Hematopoietic multipotent progenitor cell treated with erythropoietin and hydrocortisone succinate and interleukin-3 and kit ligand, for 15 days (in vitro differentiated cells): ENCODE data around the gene ETAA1.
A peak's percentile ranks its signal among the peaks of the same experiment; 100 is the strongest.

Experiments used
- DNase-seq: peaks from one replicate; pipeline ENCODE4 v3.0.0-alpha.2; 2015; ENCODE audit warnings: low spot score

ETAA1 gene

DNA sequence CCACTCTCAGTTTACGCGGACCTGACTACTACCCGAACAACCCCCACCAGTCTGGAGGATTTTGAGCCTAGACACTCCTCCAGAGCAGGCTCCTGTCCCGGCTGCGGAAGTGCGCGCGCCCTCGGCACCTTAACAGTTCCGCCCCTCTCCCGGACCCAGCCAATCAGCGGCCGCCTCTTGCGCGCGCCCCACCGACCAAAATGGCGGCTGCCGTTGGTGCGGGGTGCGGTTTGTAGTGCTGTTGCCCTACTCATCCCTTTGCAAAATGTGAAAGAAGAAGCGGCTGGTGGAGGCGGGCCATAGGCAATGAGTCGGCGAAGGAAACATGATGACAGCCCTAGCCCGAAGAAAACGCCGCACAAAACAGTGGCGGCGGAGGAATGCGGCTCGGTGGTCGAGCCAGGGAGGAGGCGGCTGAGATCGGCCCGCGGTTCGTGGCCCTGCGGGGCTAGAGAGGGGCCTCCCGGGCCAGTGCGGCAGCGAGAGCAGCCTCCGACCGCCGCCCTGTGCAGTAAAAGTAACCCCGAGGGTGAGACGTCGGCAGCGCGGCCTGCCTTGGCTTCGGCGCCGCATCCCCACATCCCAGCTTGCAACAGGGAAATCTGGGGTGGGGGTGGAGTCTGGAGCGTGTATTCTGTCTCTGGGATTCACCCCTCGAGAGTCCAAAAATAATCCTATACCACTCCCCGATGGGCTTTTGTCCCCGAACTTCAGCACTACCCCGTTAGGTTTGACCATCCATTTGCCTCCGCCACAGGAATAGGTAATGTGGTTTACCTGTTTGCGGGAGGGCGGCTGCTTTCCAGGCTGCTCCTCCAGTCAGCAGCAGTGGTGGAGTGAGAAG is at the start of gene ETAA1:
TSS of gene ETAA1 (plus strand) at position 191 of the 844 bp plus-strand sequence. CDS start at position 307, 116 bp downstream.
- DNase-seq, result peak; percentile 91

DNA sequence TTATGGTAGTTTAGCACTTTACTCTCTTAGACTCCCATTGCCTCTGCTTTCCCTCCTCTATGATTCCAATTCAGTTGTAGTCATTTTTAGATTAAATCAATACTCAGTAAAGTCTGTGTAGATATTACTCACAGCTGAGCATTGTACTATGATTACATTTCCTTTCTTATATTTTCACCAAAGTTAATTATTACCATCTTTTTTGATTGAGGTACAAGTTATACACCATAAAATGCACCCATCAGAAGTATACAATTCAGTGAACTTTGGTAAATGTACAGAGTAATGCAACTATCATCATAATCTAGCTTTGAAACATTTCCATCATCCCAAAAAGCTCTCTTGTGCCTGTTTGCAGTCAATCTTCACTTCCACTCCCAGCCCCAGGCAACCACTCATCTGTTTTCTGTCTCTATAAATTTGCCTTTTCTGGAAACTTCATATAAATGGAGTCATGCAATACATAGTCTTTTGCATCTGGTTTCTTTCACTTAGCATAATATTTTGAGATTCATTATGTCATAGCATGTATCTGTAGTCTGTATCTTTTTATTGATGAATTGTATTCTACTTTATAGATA is 30.2 kb upstream of the ETAA1 start:
- no peak for DNase-seq

DNA sequence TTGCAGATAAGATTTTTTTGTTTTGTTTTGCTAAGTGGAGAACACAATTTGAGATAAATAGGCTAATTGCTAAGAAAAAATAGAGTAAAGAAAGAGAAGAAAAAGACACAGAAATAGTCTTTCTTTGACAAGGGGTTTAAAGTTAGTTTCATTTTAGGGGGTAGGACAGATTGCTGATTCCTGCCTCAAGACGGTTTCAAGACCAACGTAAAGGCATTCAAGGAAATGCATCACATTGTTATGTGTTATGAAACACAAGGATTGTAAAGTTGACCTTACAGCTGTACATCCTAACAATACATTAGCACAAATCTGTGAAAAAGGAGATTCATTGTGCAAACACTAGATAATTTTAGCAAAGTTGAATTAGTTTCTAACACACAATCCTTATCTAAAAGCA is 22.7 kb upstream of the ETAA1 start:
- DNase-seq, result no peak

DNA sequence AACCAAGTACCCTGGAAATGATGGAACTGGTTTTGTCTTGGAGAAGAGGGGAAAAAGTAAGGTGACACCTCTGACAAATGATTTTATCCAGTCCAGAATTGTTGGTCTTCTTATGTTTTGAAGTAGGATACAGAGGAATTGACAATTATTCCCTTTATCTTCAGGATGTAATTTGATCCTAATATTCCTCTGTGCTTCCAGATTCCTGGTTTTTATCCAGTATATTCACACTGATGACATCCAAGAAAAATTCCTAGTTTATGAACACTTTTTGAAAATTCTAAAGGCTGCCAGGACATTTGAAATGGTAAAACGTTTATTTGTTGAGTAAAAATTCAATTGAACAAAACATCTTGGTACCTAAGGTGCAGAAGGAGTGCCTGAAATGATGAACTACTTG is 22.2 kb upstream of the ETAA1 start:
- DNase-seq, result no peak

DNA sequence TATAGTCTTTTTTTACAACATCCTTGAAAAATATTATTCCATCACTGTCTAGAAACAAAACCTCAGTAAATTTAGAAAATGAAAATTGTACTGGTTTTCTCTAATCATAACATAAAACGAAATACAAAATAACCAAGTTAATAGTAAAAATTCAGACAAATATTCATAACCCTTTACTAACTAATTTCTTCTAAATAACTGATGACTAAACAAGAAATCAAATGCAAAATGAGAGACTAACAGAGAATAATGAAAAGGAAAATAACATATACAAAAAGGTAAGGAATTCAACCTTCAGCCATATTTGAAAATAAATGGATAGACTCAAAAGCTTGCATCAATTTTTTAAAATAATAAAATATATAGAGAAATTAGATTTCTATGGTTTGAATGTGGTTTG is 18.6 kb upstream of the ETAA1 start:
- no peak for DNase-seq

DNA sequence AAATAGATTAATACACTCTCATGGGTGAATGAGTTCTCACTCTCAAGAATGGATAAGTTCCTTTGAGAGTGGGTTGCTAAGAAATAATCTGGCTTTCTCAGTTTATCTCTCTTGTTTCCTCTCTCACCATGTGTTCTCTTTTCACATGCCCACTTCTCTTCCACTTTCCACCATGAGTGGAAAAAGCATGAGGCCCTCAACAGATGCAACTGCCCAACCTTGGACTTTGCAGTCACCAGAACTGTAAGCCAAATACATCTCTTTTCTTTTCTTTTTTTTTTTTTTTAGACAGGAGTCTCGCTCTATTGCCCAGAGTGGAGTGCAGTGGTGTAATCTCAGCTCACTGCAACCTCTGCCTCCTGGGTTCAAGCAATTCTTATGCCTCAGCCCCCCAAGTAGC is 18.1 kb upstream of the ETAA1 start:
- no peak for DNase-seq

DNA sequence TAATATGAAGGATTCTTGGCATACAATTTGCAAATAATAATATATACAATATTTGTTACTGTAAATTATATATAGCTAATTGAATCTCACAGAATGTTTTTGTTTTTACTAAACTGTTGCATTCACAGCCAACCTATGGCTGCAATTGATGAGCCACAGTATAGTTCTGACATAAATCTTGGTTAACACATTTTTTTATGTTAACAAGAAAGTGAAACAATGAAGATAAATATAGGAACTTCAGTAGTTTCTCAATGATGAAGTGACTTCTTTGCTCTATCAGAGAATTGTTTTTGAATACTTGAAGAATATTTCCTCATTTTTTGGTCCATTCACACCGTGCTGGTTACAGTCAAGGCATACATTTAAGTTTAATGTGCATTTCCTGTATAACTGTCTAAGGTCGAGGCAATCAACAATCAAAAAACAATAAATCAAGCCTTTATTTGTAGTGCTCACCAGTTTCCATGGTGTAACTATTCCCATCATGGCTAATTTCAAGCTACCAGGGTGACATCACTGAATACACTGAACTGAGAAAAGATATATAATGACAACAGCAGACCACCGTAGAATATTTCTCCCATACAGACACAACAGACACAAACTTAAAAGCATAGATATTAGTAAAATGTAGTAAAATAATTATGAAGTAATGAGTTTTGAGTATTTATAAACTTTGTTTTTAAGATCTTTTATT is 12.9 kb upstream of the ETAA1 start:
- DNase-seq, result no peak

DNA sequence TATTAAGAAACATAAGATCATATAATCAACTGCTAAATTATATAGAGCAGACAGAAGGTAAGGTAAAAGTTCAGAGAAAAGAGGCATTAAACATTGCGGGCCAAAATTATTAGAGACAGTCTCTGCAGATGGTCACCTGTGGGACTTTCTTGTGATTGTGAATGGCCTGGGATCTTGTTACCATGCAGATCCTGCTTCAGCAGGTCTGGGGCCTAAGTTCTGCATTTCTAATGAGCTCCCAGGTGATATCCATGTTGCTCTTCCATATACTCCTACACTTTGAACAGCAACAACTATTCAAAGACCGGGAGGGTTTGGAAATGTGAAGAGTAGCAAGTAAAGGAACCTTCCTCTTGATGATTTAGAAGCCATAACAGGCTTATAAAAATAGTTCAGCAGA is 8.5 kb upstream of the ETAA1 start:
- DNase-seq, result no peak

DNA sequence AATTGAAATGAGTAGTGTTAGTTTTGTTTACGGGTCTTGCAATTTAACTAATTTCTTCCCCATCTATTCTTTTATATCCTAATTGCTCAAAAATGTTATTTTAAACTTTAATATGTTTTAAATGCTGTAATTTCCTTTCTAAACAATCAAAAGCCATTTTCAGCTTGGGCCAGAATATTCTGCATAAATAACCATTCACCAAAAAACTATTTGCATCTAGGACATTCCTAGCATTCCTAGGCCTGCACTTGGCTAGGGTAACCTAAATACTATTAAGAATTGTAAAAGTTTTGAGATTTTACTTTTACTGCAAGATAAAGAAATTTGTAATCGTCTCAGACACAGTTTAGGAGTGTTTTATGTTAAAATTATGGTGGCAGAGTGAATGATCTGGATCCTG is 7.8 kb upstream of the ETAA1 start:
- no peak for DNase-seq

DNA sequence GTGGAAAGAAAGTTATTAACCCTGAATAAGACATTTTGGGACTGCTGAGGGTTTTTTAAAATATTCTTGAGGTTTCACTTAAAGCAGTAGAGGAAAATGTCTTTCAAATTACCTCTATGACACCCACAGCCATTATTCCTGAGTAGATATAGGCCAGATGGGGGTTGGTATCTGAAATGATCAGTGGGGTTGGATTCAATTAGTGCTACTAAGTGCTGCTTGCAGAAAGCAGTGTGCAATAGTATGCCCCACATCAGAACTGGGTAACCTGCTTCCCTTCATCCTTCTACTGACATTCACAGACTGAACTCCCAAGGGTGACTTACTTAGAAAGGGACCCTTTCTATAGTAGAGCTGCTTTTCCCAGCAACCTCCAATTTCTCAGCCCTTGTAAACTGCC is 7.3 kb upstream of the ETAA1 start:
- no peak for DNase-seq

DNA sequence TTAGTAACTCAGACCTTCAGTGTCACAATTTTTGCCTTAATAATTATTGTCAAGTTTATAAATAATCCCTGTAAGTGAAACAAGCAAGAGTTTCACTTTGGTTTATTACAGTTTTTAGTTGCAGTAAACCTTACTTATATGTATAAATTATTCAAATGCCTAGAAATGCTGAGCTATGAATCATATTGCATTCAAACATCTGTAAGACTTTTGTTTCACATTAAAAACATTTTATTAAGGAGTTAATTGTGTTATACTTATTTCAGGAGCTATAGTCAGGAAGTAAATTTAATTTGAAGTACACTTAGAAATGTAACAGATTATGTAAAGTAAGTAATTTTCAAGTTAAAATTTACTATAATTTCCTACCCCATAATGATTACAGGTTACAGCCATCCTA is 3.9 kb upstream of the ETAA1 start:
- DNase-seq, result no peak

DNA sequence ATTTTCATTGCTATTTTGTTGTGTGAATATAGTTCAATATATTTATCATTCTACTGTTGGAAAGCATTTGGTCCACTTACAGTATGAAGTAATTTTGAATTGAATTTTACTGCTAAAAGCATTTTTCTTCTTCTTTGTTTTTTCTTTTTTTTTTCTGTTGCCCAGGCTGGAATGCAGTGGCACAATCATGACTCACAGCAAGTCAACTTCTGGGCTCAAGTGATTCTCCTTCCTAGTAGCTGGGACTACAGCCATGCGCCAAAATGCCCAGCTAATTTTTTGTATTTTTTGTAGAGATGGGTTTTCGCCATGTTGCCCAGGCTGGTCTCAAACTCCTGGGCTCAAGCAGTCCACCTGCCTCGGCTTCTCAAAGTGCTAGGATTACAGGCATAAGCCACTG is 2.4 kb upstream of the ETAA1 start:
- DNase-seq, result no peak

DNA sequence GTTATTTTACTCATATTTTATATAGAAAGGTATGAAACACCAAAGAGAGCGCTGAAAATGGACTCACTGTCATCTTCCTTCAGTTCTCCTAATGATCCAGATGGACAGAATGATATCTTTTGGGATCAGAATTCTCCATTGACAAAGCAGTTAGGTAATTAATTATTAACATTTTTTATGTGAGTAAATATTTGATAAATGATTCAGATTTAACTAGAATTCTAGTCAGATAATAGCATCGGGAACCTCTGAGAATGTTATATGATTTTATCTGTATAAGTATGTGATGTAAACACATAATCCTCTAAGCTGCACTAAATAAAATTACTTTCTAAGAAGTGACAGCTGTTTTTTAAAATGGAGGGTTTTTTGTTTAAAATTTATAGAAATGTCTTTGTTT is 2.0 kb downstream of the ETAA1 start:
- no peak for DNase-seq

DNA sequence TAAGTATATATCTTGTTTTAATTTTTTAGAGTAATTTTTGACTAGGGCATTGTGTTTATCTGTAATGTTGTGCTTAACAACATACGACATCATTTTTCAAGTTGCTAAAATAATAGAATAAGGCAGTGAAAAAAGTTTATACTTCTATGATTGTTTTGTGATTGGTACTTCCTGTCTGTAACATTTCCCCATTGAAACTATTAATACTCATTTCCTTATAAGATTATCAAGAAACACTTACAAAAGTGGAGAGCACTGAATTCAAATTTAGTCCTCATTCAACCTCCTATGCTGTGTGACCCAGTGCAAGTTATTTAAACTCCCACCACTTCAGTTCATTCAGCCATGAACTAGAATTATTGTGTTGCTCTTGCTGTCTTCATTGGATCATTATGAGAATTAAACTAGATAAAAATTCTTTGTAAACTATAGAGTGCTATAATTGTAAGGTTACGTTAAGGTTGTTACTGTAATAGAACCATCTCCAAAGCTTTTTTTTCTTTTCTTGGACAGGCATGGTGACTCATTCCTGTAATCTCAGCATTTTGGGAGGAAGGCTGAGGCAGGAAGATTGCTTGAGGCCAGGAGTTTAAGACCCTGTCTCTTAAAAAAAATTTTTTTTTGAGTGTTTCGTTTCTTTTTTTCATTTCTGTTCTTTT is 2.8 kb downstream of the ETAA1 start:
- DNase-seq, result no peak

DNA sequence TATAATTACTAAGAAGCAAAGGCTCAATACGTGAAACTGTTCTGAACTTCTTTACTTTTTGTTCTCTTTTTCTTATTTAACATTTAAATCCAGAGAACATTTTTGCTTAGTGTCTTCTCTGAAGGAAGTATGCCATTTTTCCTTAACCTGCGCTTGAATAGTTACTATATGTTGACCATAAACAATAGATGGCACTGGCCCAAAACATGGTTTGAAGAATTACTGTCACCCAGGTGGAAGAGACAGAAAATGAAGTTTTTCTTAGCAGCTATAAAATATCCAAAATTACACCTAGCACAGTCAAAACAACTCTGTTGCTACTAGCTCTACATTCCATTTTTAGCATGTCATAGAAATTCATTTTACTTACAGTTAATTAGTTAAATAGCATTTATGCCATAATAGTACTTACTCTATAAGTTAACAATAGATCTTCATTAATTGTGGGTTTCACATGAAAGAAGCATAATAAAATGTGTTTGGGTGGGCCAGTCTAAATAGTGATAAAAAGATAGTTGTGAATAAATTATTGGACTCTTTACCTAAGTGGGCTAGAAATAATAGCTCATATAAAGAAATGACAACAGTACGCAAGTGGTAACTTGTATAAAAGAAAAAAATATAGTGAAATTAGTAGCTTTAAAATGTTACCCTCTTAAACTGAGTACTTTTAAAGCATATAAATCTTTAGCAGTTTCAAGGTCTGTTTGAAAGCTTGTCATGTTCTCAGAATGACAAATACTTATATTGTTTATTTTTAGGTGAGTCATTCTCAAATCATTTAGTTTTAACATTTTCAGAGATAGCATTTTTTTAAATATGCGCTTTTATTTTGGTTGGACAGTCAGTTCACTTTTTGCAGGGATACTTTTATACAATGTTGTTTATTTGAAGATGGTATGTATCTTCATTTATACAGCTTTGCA is 3.7 kb downstream of the ETAA1 start:
- no peak for DNase-seq

DNA sequence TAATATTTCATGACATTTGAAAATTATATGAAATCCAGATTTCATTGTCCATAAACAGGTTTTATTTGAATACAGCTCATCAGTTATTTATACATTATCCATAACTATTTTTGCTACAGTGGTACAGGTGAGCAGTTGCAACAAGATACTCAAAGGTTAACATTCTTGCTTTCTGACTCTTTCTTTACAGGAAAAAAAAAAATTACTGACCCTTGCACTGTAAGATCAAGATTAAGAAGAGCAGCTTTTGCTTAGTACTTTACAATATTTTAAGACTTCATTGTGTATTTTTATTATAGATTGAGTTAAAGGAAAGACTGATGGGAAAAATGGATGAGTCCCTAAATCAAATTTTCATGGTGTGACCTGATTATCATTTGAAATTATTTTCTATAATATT is 11.2 kb downstream of the ETAA1 start:
- no peak for DNase-seq

DNA sequence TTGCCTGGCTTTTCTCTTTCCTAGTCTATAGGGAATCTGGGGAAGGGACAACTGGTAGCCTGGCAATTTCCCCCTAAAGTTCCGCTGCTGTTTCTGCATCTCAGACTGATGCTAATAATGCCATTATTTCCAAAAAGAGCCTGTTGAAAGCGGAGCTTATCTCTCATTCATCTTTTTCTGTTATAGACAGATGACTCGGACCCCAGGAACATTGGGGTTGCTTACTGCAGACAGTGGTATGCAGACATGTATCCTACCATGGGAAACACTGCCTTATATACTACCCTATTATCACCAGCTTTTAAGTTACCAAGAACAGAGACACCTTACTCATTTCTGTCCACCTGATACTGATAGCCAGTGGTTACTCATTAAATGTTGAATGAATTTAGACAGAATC is 15.3 kb downstream of the ETAA1 start:
- no peak for DNase-seq

DNA sequence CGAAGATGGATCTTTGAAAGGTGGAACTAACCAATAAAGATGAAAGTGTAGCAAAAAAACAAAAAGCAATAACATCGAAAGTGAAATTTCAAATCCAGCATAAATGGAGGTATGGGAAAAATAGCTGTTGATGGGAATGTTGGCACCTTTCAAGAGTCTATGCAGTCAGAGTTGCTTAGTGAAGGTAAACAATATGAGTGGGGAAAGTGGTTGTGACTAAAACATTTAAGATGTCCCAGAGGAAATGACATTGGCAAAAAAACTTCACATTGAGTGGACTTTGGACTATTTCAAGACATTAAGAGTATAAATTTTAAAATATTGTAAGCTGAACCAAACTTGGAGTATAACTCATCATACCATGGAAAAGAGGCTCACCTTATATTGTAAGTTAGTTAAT is 17.7 kb downstream of the ETAA1 start:
- no peak for DNase-seq

DNA sequence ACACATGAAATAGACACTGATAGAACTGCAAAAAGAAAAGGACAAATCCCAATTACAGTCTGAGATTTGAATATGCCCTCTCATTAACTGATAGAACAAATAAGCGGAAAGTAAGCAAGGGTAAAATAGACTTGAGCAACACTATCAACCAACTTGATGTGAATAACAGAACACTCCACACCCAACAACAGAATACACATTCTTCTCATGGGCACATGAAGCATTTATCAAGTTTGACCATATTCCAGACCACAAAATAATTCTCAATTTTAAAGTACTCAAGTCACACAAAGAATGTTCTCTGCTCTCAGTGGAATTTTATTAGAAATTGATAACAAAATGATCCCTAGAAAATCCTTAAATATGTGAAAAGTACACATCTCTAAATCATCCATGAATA is 19.0 kb downstream of the ETAA1 start:
- no peak for DNase-seq

DNA sequence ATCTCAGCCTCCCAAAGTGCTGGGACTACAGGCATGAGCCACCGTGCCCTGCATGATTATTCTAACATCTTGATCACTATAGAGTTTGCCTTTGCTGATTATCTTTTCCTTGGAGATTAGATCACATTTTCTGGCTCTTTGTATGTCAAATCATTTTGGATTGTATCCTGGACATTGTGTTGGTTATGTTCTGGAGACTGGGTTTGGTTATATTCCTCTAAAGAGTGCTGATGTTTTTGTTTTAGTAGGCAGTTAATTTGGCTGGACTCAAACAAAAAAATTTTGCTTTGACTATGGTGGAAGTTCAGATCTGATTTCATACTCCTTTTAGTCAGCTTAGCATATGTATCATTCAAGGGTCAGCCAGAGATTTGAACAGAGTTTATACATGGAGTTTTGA is 26.4 kb downstream of the ETAA1 start:
- DNase-seq, result no peak

DNA sequence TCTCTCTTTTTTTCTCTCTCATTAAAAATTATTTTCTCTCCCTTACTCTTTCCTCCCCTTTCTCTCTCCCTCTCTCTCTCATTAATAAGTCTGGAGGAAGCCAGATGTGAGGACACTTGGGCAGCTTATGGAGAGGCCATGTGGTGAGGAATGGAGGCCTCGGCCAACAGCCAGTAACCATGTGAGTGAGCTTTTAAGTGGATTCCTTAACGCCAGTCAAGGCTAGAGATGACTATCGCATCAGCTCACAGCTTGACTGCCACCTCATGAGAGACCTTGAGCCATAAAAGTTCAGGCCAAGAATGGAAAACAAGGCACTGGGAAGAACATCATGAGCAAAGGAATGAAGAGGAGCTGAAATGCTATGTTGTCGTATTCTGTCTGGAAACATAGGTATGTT is 39.1 kb downstream of the ETAA1 start:
- DNase-seq, result no peak

DNA sequence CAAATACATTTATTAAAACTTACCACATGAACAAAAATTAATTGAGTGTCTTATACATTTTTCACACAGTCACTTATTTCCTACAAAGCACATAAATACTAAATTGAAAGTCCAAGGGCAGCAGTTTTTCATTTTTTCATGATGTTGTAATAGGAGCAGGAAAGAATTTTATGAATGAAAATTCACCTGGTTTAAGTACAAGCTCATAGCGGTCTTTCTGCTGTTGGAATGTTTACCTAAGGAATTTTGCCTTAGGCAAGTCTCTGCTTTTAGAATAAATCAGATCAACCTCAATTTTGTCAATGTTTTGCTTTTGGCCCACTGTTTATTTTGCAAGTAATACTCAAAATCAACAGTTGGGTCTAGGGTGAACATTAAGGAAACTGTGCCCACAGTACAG is 40.0 kb downstream of the ETAA1 start:
- DNase-seq, result no peak
